Panc1 (cell line): ENCODE measurements around the gene CLSTN2. TPM values are rescaled to one million over a fixed set of nuclear protein-coding genes. Genes with fewer than 3 reads are reported as not detected.

Experiments
- ATAC-seq: fragments of 200-7000 bp; cut with Tn5 transposase; 2 replicates; pipeline ENCODE4 v1.9.1; 2020; ENCODE audit warnings: mild to moderate bottlenecking, moderate library complexity
- BruUV-seq: library from RNA; stranded (reverse); fragments of 400-500 nt; replicated peaks from 2 replicates; lab custom pipeline; 2021; lab: Mats Ljungman, UMichigan
- CTCF ChIA-PET: fragments of 300-600 bp; sonication (Branson Sonifier 250); formaldehyde crosslinking; loops from one replicate; lab custom pipeline; 2022; ENCODE audit warnings: antibody characterized with exemption; lab: Charles Lee
- POLR2A ChIA-PET: fragments of 300-600 bp; sonication (Branson Sonifier 250); formaldehyde crosslinking; loops from one replicate; lab custom pipeline; 2022; ENCODE audit warnings: antibody characterized with exemption; lab: Charles Lee
- DNase-seq: peaks from one replicate; pipeline ENCODE4 v3.0.0-alpha.2; 2010; ENCODE audit warnings: low read depth, low spot score
- H3K27ac ChIP-seq: 2 replicates; pipeline ENCODE4 v1.5.1; 2011; ENCODE audit warnings: mild to moderate bottlenecking, low read length, inconsistent platforms
- H3K27me3 ChIP-seq: fragments of 200-500 bp; sonication (Bioruptor generic); 2 replicates; pipeline ENCODE4 v1.6.0; 2014; ENCODE audit warnings: low read length, inconsistent platforms; ENCODE audit not compliant: control insufficient read depth, insufficient read depth
- H3K36me3 ChIP-seq: fragments of 200-500 bp; sonication (Bioruptor generic); 2 replicates; pipeline ENCODE4 v1.5.1; 2014; ENCODE audit warnings: inconsistent platforms, mild to moderate bottlenecking, low read length, moderate library complexity; ENCODE audit not compliant: control insufficient read depth, insufficient read depth
- H3K4me1 ChIP-seq: 2 replicates; pipeline ENCODE4 v1.5.1; 2011; ENCODE audit warnings: inconsistent platforms, mild to moderate bottlenecking, low read length, moderate library complexity; ENCODE audit not compliant: control insufficient read depth, insufficient read depth
- H3K4me3 ChIP-seq, 2 experiments: 2 replicates each; pipeline ENCODE4 v1.5.1; 2011 to 2012; ENCODE audit warnings: low read depth in 2 of 2, low read length in 2 of 2, mild to moderate bottlenecking in 2 of 2, inconsistent platforms in 1 of 2, moderate library complexity in 1 of 2
- H3K9me3 ChIP-seq: fragments of 200-500 bp; sonication (Bioruptor generic); 2 replicates; pipeline ENCODE4 v1.5.1; 2014; ENCODE audit warnings: low read depth, mild to moderate bottlenecking, inconsistent platforms, low read length, moderate library complexity; ENCODE audit not compliant: control insufficient read depth, insufficient read depth
- POLR2AphosphoS5 ChIP-seq: IDR thresholded peaks from 2 replicates; pipeline ENCODE4 v1.6.1; 2012; ENCODE audit warnings: mild to moderate bottlenecking, low read depth, low read length, moderate library complexity
- SIN3A ChIP-seq: IDR thresholded peaks from 2 replicates; pipeline ENCODE4 v1.6.1; 2012; ENCODE audit warnings: low read depth, mild to moderate bottlenecking, low read length, moderate library complexity, borderline replicate concordance; ENCODE audit not compliant: insufficient read depth
- TCF7L2 ChIP-seq: IDR thresholded peaks from 2 replicates; pipeline ENCODE4 v1.6.1; 2011; ENCODE audit warnings: mild to moderate bottlenecking, low read depth, low read length, inconsistent platforms
- in situ Hi-C: cut with HindIII; loops from 2 replicates; pipeline ENCODE4 v1.10.0; 2016; ENCODE audit warnings: low sequenced_read_pairs, low pct_unique_long_range_greater_than_20kb
- intact Hi-C: fragments of 100-400 bp; cut with micrococcal nuclease; formaldehyde crosslinking; loops from one replicate; pipeline ENCODE4 v1.10.0; 2022; ENCODE audit not compliant: unreplicated experiment
- total RNA-seq: library from RNA; stranded (reverse); gene quantifications from one replicate; pipeline ENCODE4 v1.2.1, GENCODE V29; 2021; ENCODE audit not compliant: unreplicated experiment
- TF ChIP-seq, protein P1 (sequence below): fragments of 450-650 bp; IDR thresholded peaks from 2 replicates; pipeline ENCODE4 v1.5.1; 2017; ENCODE audit warnings: mild to moderate bottlenecking
- TF ChIP-seq, protein P2 (sequence below), 2 experiments: IDR thresholded peaks; 2 replicates each; pipeline ENCODE4 v1.6.1; 2011 to 2012; ENCODE audit warnings: low read depth in 2 of 2, control low read depth in 1 of 2, low read length in 1 of 2, mild to moderate bottlenecking in 1 of 2, moderate library complexity in 1 of 2; ENCODE audit not compliant: insufficient read depth in 1 of 2

CLSTN2 gene
- total RNA-seq, 1 experiment from 2014 or later = 0.03 TPM

DNA sequence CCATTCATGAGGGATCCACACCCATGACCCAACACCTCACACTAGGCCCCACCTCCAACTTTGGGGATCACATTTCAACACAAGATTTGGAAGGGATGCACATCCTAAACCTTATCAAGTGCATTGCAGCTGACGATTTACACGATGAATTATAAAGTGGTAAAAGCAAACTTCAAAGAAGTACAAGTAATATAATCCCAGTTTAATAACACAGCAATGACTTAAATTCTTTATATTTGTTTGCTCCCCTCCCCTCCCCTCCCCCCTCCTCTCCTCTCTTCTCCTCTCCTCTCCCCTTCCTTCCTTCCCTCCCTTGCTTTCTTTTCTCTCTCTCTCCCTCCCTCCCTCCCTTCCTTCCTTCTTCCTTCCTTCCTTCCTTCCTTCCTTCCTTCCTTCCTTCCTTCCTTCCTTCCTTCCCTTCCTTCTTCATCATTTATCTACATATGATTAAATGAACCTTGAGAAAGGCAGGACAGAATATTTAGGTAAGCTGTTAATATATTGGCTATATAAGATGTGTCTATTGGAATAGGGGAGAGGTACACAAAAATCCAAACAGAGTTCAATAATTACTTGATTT, 46.3 kb upstream of the CLSTN2 start:
- no peak for TF ChIP-seq SIN3A
- Histone ChIP-seq H3K36me3 (no peaks in the 10 kb centered on the region), H3K4me1 (no peaks in the 10 kb centered on the region), H3K4me3 (no peak overlapping the region), H3K27me3 (no peaks in the 10 kb centered on the region), H3K27ac (no peak overlapping the region), H3K9me3 (no peaks in the 10 kb centered on the region)
- intact Hi-C loops = no loop called here
- POLR2A ChIA-PET = no interaction called here
- DNase-seq = no peak
- CTCF ChIA-PET = no interaction called here
- BruUV-seq = no TSS peak
- ATAC-seq = no peak
- in situ Hi-C loops = no loop called here

DNA sequence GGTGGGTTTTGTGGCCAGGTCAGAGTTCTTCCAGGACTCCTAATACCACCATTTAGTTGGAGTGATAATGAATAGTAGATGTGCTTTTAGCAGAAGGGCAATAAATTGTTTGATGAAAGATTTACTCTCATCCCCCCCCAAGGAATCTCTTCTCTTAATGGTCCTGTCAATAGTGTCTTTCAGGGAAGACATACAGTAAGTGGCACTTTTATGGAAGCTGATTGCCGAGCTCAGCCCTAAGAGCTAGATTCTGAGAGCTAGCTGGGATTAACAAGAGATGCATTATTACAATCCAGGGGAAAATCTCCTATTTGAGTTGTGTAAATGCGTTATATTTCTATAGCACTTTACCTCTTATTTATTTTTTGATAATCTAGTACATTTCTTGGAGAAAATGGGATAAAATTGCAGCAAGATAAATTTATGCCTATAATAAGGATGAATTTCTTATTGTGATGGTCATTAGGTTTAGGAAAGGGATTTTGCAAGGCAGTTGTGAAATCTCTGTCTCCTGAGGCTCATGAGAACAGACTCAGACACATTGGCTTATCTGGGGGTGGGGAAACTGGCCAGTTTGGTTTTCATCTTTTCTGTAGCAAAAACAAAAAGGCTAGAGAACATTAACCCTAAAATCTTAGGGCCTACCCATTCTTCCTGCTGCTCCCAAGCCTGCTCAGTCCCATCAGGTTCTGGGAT, 41.6 kb upstream of the CLSTN2 start:
- Histone ChIP-seq H3K36me3 (no peaks in the 10 kb centered on the region), H3K4me1 (no peaks in the 10 kb centered on the region), H3K4me3 (no peak overlapping the region), H3K27me3 (no peaks in the 10 kb centered on the region), H3K27ac (no peak overlapping the region), H3K9me3 (no peaks in the 10 kb centered on the region)
- no TSS peak for BruUV-seq
- TF ChIP-seq POLR2AphosphoS5 (no peak), SIN3A (no peak), TCF7L2 (no peak)
- TF ChIP-seq, protein P1, sequence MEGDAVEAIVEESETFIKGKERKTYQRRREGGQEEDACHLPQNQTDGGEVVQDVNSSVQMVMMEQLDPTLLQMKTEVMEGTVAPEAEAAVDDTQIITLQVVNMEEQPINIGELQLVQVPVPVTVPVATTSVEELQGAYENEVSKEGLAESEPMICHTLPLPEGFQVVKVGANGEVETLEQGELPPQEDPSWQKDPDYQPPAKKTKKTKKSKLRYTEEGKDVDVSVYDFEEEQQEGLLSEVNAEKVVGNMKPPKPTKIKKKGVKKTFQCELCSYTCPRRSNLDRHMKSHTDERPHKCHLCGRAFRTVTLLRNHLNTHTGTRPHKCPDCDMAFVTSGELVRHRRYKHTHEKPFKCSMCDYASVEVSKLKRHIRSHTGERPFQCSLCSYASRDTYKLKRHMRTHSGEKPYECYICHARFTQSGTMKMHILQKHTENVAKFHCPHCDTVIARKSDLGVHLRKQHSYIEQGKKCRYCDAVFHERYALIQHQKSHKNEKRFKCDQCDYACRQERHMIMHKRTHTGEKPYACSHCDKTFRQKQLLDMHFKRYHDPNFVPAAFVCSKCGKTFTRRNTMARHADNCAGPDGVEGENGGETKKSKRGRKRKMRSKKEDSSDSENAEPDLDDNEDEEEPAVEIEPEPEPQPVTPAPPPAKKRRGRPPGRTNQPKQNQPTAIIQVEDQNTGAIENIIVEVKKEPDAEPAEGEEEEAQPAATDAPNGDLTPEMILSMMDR = no peak
- TF ChIP-seq, protein P2, sequence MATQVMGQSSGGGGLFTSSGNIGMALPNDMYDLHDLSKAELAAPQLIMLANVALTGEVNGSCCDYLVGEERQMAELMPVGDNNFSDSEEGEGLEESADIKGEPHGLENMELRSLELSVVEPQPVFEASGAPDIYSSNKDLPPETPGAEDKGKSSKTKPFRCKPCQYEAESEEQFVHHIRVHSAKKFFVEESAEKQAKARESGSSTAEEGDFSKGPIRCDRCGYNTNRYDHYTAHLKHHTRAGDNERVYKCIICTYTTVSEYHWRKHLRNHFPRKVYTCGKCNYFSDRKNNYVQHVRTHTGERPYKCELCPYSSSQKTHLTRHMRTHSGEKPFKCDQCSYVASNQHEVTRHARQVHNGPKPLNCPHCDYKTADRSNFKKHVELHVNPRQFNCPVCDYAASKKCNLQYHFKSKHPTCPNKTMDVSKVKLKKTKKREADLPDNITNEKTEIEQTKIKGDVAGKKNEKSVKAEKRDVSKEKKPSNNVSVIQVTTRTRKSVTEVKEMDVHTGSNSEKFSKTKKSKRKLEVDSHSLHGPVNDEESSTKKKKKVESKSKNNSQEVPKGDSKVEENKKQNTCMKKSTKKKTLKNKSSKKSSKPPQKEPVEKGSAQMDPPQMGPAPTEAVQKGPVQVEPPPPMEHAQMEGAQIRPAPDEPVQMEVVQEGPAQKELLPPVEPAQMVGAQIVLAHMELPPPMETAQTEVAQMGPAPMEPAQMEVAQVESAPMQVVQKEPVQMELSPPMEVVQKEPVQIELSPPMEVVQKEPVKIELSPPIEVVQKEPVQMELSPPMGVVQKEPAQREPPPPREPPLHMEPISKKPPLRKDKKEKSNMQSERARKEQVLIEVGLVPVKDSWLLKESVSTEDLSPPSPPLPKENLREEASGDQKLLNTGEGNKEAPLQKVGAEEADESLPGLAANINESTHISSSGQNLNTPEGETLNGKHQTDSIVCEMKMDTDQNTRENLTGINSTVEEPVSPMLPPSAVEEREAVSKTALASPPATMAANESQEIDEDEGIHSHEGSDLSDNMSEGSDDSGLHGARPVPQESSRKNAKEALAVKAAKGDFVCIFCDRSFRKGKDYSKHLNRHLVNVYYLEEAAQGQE (IDR thresholded peaks at IDR 0.05; ENCODE audit: insufficient read depth in 1 of 2, low read depth in 2 of 2, low read length in 1 of 2) = no peak
- POLR2A ChIA-PET = no interaction called here
- in situ Hi-C loops (no loop called here), intact Hi-C loops (no loop called here)
- no peak for DNase-seq
- no peak for ATAC-seq
- CTCF ChIA-PET = no interaction called here
